ENCODE results near the gene DCP2.
A peak's percentile ranks its signal among the peaks of the same experiment; 100 is the strongest.

The DCP2 gene

GRCh38 chr5:112967520-112968083 lies 9.0 kb upstream of the DCP2 start:
- DNase-seq = no peak

- DNase-seq = no peak
These were observed 8.0 kb upstream of the DCP2 start for GRCh38 chr5:112968411-112969106.

- DNase-seq = no peak
These were observed 5.3 kb upstream of the DCP2 start for GRCh38 chr5:112971276-112971675.

GRCh38 chr5:112973036-112973435 lies 3.6 kb upstream of the DCP2 start:
- no peak for DNase-seq

GRCh38 chr5:112973904-112974303 lies 2.7 kb upstream of the DCP2 start:
- DNase-seq = no peak

- DNase-seq = no peak
These were observed 1.7 kb upstream of the DCP2 start for GRCh38 chr5:112974901-112975300.

GRCh38 chr5:112975721-112976431 lies 722 bp upstream of the DCP2 start:
- no peak for DNase-seq

- DNase-seq = no peak
These were observed 853 bp downstream of the DCP2 start for GRCh38 chr5:112977440-112977861.

GRCh38 chr5:112978836-112979235 lies 2.2 kb downstream of the DCP2 start:
- DNase-seq = peak in 1 of 2 donors; percentile 39

DNA sequence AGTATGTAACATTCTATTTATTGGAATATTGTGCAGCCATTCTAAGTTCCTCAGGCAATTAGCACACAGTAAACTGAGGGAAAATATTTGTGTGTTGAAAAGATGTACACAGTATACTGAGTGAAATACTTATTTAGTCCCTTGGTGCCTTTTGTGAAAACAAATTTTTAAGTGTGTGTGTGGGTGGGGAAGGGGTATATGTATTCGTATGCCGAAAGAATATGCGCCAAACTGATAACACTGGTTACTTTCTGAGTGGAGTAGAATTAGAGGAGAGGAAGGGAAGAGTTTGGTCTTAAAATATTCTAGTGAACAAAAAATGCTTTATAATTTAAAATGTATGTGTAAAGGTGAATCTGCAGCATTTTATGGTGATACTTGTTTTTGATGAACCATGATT lies 3.1 kb downstream of the DCP2 start:
- no peak for DNase-seq

- DNase-seq = no peak
These were observed 6.8 kb downstream of the DCP2 start for GRCh38 chr5:112983363-112983762.

DNA sequence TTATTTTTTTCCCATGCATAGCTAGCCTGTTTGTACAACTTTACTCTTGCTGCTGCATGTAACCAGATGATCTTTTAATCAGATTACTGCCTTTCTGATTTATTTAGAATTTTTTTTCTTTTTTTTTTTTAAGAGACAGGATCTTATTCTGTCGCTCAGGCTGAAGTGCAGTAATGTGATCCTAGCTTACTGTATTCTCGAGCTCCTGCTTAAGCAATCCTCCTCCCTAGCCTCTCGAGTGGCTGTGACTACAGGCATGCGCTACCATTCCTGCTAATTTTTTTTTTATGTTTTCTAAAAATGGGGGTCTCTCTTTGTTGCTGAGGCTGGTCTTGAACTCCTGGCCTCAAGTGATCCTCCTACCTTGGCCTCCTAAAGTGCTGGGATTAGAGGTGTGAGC lies 9.6 kb downstream of the DCP2 start:
- no peak for DNase-seq

- DNase-seq = peak; percentile 71 to 81
These were observed 19.4 kb downstream of the DCP2 start for GRCh38 chr5:112995764-112996618.

DNA sequence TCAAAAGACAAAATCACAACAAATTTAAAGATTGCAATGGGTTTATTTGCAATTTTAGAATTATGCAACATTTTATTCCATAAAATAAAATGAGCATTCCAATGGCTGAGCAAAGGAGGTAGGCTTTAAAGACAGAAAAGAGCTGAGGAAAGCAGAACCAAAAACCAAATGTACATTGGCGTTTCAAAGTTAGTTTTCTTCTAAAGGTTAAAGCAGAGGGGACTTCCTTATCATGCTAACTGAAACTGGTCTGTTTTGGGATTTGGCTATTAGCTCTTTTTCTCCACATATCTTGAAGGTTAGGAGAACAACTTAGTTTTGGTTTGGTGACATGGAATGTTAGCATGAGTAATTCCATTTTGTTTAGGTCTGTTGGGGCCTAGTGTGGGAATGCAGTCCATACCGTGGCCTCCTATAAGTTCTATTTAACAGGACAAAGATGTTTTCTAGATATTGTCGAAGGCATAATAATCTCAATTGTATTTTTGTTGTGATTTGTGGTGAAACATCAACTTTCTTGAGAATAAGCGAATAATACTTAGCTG lies 20.3 kb downstream of the DCP2 start:
- no peak for DNase-seq

GRCh38 chr5:112998296-112998695 lies 21.7 kb downstream of the DCP2 start:
- DNase-seq = no peak

- no peak for DNase-seq
These were observed 23.9 kb downstream of the DCP2 start for GRCh38 chr5:113000466-113000865.

GRCh38 chr5:113002423-113002822 lies 25.8 kb downstream of the DCP2 start:
- DNase-seq = no peak

DNA sequence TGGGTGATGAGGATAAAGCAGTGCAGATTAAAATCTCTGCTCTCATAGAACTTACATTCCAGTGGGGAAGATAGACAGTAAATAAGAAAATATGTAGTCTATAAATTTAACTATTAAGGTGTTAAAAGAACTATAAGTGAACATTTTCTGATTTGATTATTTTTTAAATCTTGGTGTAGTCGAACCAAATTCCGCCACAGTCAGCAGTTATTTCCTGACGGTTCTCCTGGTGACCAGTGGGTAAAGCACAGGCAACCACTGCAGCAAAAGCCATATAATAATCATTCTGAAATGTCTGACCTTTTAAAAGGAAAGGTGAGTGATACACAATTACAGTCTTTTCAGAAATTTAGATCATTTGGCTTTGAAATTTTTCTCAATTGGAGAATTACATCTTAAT lies 27.2 kb downstream of the DCP2 start:
- DNase-seq = no peak

GRCh38 chr5:113005454-113005853 lies 28.9 kb downstream of the DCP2 start:
- no peak for DNase-seq

DNA sequence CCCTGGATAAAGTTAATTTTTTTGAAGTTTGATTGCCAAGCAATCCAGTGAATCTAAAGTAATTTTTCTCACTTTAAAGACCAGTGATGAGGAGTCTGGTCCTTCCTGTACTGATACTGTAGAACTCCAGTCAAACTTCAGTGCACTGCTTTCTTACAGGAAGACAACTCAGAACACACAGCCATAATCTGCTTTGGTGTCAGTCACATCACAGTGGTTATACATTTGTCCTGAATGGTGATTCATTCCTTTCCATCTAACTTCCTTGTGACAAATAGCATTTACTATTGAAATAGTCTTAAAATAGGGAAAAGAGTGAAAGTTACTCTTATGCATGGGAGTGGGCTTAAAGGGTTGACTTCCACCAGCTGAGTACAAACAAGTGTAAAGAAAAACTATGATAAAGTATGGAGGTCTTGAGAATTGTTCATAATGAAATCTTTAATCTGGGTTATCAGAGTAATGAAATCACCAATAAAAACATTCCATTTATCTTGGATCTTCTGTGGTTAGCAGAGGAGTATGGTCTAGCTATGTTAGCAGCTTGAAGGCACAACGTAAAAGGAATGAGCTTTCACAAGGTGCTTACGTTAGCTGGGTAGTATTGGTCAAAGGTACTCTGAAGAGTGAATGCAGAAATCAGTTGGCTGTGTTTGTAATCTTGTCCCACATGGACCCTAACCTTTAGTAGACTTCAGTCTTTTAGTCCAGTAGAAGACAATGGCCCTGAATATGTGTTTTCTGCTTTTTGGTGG lies 41.5 kb downstream of the DCP2 start:
- DNase-seq = no peak

DNA sequence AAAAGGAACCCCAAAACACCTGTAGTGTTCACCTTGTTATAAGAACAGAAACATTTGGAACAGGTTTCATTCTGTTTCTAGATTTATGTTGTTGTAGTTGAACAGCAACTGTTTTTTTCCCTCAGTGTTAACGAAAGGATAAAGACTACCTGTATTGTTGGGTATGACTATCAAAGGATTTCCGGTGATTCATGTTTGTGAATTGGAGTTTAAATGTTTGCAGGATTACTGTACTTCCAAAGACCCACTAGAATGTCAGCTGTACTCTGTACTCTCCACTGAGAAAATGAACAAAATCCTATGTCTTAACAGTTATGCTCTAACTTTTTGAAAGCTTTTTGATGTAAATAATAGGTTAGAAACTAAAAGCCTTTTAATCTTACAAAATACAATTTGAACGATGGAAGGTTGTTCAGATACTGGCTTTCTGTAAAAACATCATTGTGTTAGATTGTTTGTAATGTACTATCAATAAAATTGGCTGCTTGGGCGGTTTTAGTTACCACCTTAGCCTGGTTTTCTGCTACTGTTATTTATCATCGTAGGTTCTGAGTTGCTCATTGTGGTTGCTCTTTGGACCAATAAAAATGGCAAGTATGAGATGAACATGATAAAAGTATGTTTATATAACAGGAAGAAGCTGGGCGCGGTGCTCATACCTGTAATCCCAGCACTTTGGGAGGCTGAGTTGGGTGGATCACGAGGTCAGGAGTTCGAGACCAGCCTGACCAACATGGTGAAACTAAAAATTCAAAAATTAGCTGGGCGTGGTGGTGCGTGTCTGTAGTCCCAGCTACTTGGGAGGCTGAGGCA lies 44.1 kb downstream of the DCP2 start:
- DNase-seq = peak in 1 of 2 donors; percentile 32
